Liver (tissue), 3 donors: ENCODE results near the gene AOPEP.

ENCODE experiments used
- ATF3 ChIP-seq: IDR thresholded peaks from 2 replicates; pipeline ENCODE4 v1.6.1; 2016; ENCODE audit warnings: antibody characterized with exemption
- CTCF ChIP-seq: fragments of 150-350 bp; IDR thresholded peaks from 2 replicates; pipeline ENCODE4 v1.5.1; 2017; ENCODE audit warnings: improper control_type of control experiment, low read depth, low read length; ENCODE audit not compliant: missing input control
- FOXA1 ChIP-seq: IDR thresholded peaks from 2 replicates; pipeline ENCODE4 v1.6.1; 2016; ENCODE audit warnings: antibody characterized with exemption
- GABPA ChIP-seq, 2 donors: IDR thresholded peaks in 1 of 2; conservative IDR thresholded peaks in 1 of 2; 2 replicates each; pipeline ENCODE4 v1.6.1; 2016; ENCODE audit warnings: antibody characterized with exemption in 2 of 2, mild to moderate bottlenecking in 1 of 2, moderate library complexity in 1 of 2
- JUND ChIP-seq, 2 donors: IDR thresholded peaks; 2 replicates each; pipeline ENCODE4 v1.6.1; 2016; ENCODE audit warnings: antibody characterized with exemption in 2 of 2
- MAX ChIP-seq: IDR thresholded peaks from 2 replicates; pipeline ENCODE4 v1.6.1; 2016; ENCODE audit warnings: antibody characterized with exemption
- NR2F2 ChIP-seq: IDR thresholded peaks from 2 replicates; pipeline ENCODE4 v1.6.1; 2016; ENCODE audit warnings: antibody characterized with exemption
- REST ChIP-seq: IDR thresholded peaks from 2 replicates; pipeline ENCODE4 v1.6.1; 2016; ENCODE audit warnings: antibody characterized with exemption, mild to moderate bottlenecking
- YY1 ChIP-seq: IDR thresholded peaks from 2 replicates; pipeline ENCODE4 v1.6.1; 2016; ENCODE audit warnings: antibody characterized with exemption, mild to moderate bottlenecking
- donor health status: healthy.
- donor health status: healthy.

GRCh38 chr9:94818178-94818541 is 91.7 kb downstream of the AOPEP start:
- TF ChIP-seq CTCF, result no peak
- TF ChIP-seq MAX, result no peak
- no peak for TF ChIP-seq REST
- TF ChIP-seq JUND (IDR thresholded peaks at IDR 0.05), result no peak
- TF ChIP-seq YY1, result no peak
- TF ChIP-seq FOXA1, result no peak
- no peak for TF ChIP-seq ATF3
- no peak for TF ChIP-seq NR2F2
- no peak for TF ChIP-seq GABPA (IDR thresholded peaks at IDR 0.05 in 1 of 2, conservative IDR thresholded peaks at IDR 0.05 in 1 of 2)
